OCI-LY7 (cell line): ENCODE results near the gene NDST4.

Experiments
- CTCF ChIP-seq: fragments of 200-600 bp; sonication (generic); conservative IDR thresholded peaks from 2 replicates; pipeline ENCODE4 v1.5.1; 2014; ENCODE audit warnings: mild to moderate bottlenecking, antibody characterized with exemption, low read length, moderate library complexity, mixed read lengths
- EZH2phosphoT487 ChIP-seq: fragments of 200-600 bp; sonication (generic); IDR thresholded peaks from 2 replicates; pipeline ENCODE4 v1.6.1; 2018; ENCODE audit warnings: low read depth, borderline replicate concordance, mild to moderate bottlenecking, mixed run types, antibody characterized with exemption, low read length, moderate library complexity, mixed read lengths

- TF ChIP-seq CTCF, result no peak
- no peak for TF ChIP-seq EZH2phosphoT487
Observed at GRCh38 chr4:114811564-114812301, 301.7 kb downstream of the NDST4 start.
